GM21526 (cell line): ENCODE results near the gene TADA2B.

Experiments used
- ATAC-seq: cut with Tn5 transposase; IDR thresholded peaks from one replicate; pipeline ENCODE4 v1.9.1; 2021; ENCODE audit warnings: moderate library complexity; ENCODE audit not compliant: unreplicated experiment, low FRiP score

TADA2B gene

GRCh38 chr4:7017446-7018048, 25.6 kb upstream of the TADA2B start:
- ATAC-seq: no peak

- ATAC-seq: no peak
Measured at GRCh38 chr4:7018281-7018680, 24.9 kb upstream of the TADA2B start.

- ATAC-seq: no peak
Measured at GRCh38 chr4:7019367-7019766, 23.8 kb upstream of the TADA2B start.

GRCh38 chr4:7020290-7020689, 22.9 kb upstream of the TADA2B start:
- no peak for ATAC-seq

- no peak for ATAC-seq
Measured at GRCh38 chr4:7020856-7021255, 22.3 kb upstream of the TADA2B start.

- ATAC-seq: no peak
Measured at GRCh38 chr4:7021355-7021754, 21.8 kb upstream of the TADA2B start.

- no peak for ATAC-seq
Measured at GRCh38 chr4:7021930-7022664, 21.1 kb upstream of the TADA2B start.

GRCh38 chr4:7023486-7023885, 19.7 kb upstream of the TADA2B start:
- ATAC-seq: no peak

- ATAC-seq: no peak
Measured at GRCh38 chr4:7023901-7024300, 19.3 kb upstream of the TADA2B start.

GRCh38 chr4:7024336-7024890, 18.8 kb upstream of the TADA2B start:
- ATAC-seq: no peak

GRCh38 chr4:7025040-7025602, 18.1 kb upstream of the TADA2B start:
- ATAC-seq: no peak

- no peak for ATAC-seq
Measured at GRCh38 chr4:7026107-7026506, 17.1 kb upstream of the TADA2B start.

- no peak for ATAC-seq
Measured at GRCh38 chr4:7027284-7027683, 15.9 kb upstream of the TADA2B start.

GRCh38 chr4:7027913-7028312, 15.3 kb upstream of the TADA2B start:
- ATAC-seq: no peak

GRCh38 chr4:7029212-7029611, 14.0 kb upstream of the TADA2B start:
- ATAC-seq: no peak

- ATAC-seq: no peak
Measured at GRCh38 chr4:7029921-7030320, 13.3 kb upstream of the TADA2B start.

GRCh38 chr4:7030856-7031255, 12.3 kb upstream of the TADA2B start:
- no peak for ATAC-seq

- no peak for ATAC-seq
Measured at GRCh38 chr4:7031558-7032449, 11.4 kb upstream of the TADA2B start.

- ATAC-seq: no peak
Measured at GRCh38 chr4:7032596-7032995, 10.6 kb upstream of the TADA2B start.

GRCh38 chr4:7034262-7035081, 8.7 kb upstream of the TADA2B start:
- no peak for ATAC-seq
